Adrenal gland (tissue), 12 donors: ENCODE data around the gene SSBP3. TPM values are rescaled to one million over a fixed set of nuclear protein-coding genes. Genes with fewer than 3 reads are reported as not detected.

Experiments
- DNase-seq, 7 donors: peaks; one replicate each; pipeline ENCODE4 v3.0.0-alpha.2; 2019 to 2020
- H3K27ac ChIP-seq, 5 donors: fragments of 200-600 bp; sonication (generic) in 4 of 5; 1 replicate in 3 of 5; 2 replicates in 2 of 5; pipeline versions ENCODE4 v1.5.1 to v1.8.0; 2016 to 2020; ENCODE audit warnings: mild to moderate bottlenecking in 1 of 5
- H3K27me3 ChIP-seq: fragments of 200-600 bp; 2 replicates; pipeline ENCODE4 v1.8.0; 2021
- H3K36me3 ChIP-seq, 2 donors: fragments of 200-600 bp; replicated peaks in 1 of 2; 1 replicate in 1 of 2; 2 replicates in 1 of 2; pipeline versions ENCODE4 v1.5.1 to v1.8.0; 2018 to 2022
- H3K4me1 ChIP-seq, 2 donors: fragments of 200-600 bp; replicated peaks in 1 of 2; 1 replicate in 1 of 2; 2 replicates in 1 of 2; pipeline versions ENCODE4 v1.5.1 to v1.8.0; 2018 to 2021
- H3K4me3 ChIP-seq, 4 donors: fragments of 200-600 bp; sonication (generic) in 3 of 4; one replicate each; pipeline ENCODE4 v1.5.1; 2016 to 2018
- H3K9me3 ChIP-seq, 3 donors: fragments of 200-600 bp; sonication (generic) in 1 of 3; replicated peaks in 1 of 3; 1 replicate in 2 of 3; 2 replicates in 1 of 3; pipeline versions ENCODE4 v1.5.1 to v1.8.0; 2016 to 2021
- CTCF ChIP-seq, 6 experiments: fragments of 450-650 bp in 4 of 6; fragments of 200-600 bp in 2 of 6; sonication (generic) in 1 of 6; IDR thresholded peaks; 1 replicate in 5 of 6; 2 replicates in 1 of 6; pipeline versions ENCODE4 v1.5.1 to v1.8.0; 2016 to 2021; ENCODE audit warnings: antibody characterized with exemption in 6 of 6, mild to moderate bottlenecking in 2 of 6, moderate library complexity in 1 of 6
- POLR2A ChIP-seq, 2 donors: fragments of 450-650 bp; IDR thresholded peaks; one replicate each; pipeline ENCODE4 v1.6.1; 2017; ENCODE audit warnings: antibody characterized with exemption in 2 of 2, mild to moderate bottlenecking in 2 of 2, moderate library complexity in 1 of 2
- WGBS, 4 donors: extraction: QIAGEN DNeasy Blood & Tissue Kit in 2 of 4; methylation state at CpG; one replicate each; pipeline versions ENCODE4 v1.1.5 to v1.1.7; 2013 to 2017; 5-methylcytosine and 5-hydroxymethylcytosine counted together
- intact Hi-C, 2 donors: fragments of 100-400 bp; cut with DNase I; formaldehyde crosslinking; loops; one replicate each; pipeline versions ENCODE4 v1.14.1 to v1.15.0; 2022 to 2023
- polyA plus RNA-seq, 3 donors: library from polyadenylated mRNA; stranded (reverse); fragments of 200-250 nt in 2 of 3; fragments of 350-450 nt in 1 of 3; fragmentation: Illumina TruSeq in 1 of 3; extraction: RNeasy Lipid Tissue Mini Kit (QIAGEN cat#74804) in 1 of 3; gene quantifications; one replicate each; pipeline ENCODE4 v1.2.3, GENCODE V29; 2013 to 2014
- total RNA-seq, 9 donors: library from RNA; depleted of rRNA in 4 of 9; stranded (reverse); fragments of >200 nt in 4 of 9; fragments of 120-200 nt in 1 of 9; fragmentation: NEBNext Ultra II Directional in 1 of 9; extraction: Animal tissue kit (Norgen Biotek cat#: 25700) in 1 of 9; gene quantifications; one replicate each; pipeline versions ENCODE4 v1.1.0 to v1.2.4, GENCODE V29; 2013 to 2023
- donor health status: healthy with polysubstance abuse.
- donor health status: Bipolar disorder and iron deficiency.
- donor health status: DM: yes; HTN: yes; CAD: no.
- donor health status: DM: no; HTN: no; CAD: no.
- donor health status: DM: no; HTN: no; CAD: no.
- donor health status: DM: yes; HTN: yes; CAD: no.

SSBP3 gene
- total and polyA plus RNA-seq, 12 donors: 15.3 to 150 (median 66.0) TPM

GRCh38 chr1:54403808-54404261 is 2.4 kb downstream of the SSBP3 start:
- peaks cover 17 to 41% of the 10 kb centered on the region in 2 donors for H3K4me1 ChIP-seq
- peak overlapping the region in 1 of 4 donors; percentile 91 for H3K4me3 ChIP-seq
- H3K27me3 ChIP-seq: no peaks in the 10 kb centered on the region
- peaks cover 0 to 32% of the 10 kb centered on the region in 2 donors for H3K36me3 ChIP-seq
- H3K9me3 ChIP-seq: no peaks in the 10 kb centered on the region
- no peak for DNase-seq
- intact Hi-C loops: loop anchor here (10.0 kb wide), 1 partner anchor 129 kb away; no protein-coding TSS in a partner anchor
- TF ChIP-seq POLR2A (IDR thresholded peaks at IDR 0.05) (no peak), CTCF (IDR thresholded peaks at IDR 0.05) (no peak)
- peak overlapping the region in 2 of 5 donors; percentile 41 to 76 for H3K27ac ChIP-seq
- WGBS, 4 donors: 32 to 50% (median 38%) methylated on average over 8 to 10 of the region's 10 CpGs

GRCh38 chr1:54403405-54403804 is 2.8 kb downstream of the SSBP3 start:
- intact Hi-C loops: loop anchor here (10.0 kb wide), 1 partner anchor 129 kb away; no protein-coding TSS in a partner anchor
- no peaks in the 10 kb centered on the region for H3K9me3 ChIP-seq
- TF ChIP-seq POLR2A (IDR thresholded peaks at IDR 0.05) (no peak), CTCF (IDR thresholded peaks at IDR 0.05) (no peak)
- H3K36me3 ChIP-seq: peaks cover 0 to 36% of the 10 kb centered on the region in 2 donors
- peaks cover 14 to 37% of the 10 kb centered on the region in 2 donors for H3K4me1 ChIP-seq
- WGBS, 4 donors: 63% methylated on average over 9 of the region's 9 CpGs
- H3K27ac ChIP-seq: peak overlapping the region in 2 of 5 donors; percentile 41 to 76
- H3K4me3 ChIP-seq: peak overlapping the region in 1 of 4 donors; percentile 91
- no peak for DNase-seq
- H3K27me3 ChIP-seq: no peaks in the 10 kb centered on the region

GRCh38 chr1:54402896-54403295 is 3.3 kb downstream of the SSBP3 start:
- Histone ChIP-seq H3K4me1 (peaks cover 10 to 34% of the 10 kb centered on the region in 2 donors), H3K9me3 (no peaks in the 10 kb centered on the region), H3K27ac (peak overlapping the region in 2 of 5 donors; percentile 20 to 76), H3K4me3 (peak overlapping the region in 1 of 4 donors; percentile 14), H3K27me3 (no peaks in the 10 kb centered on the region), H3K36me3 (peaks cover 0 to 41% of the 10 kb centered on the region in 2 donors)
- intact Hi-C loops: loop anchor here (10.0 kb wide), 1 partner anchor 128 kb away; no protein-coding TSS in a partner anchor
- DNase-seq: no peak
- TF ChIP-seq CTCF (IDR thresholded peaks at IDR 0.05): no peak
- TF ChIP-seq POLR2A (IDR thresholded peaks at IDR 0.05): no peak
- WGBS, 4 donors: 56 to 90% (median 72%) methylated on average over 6 to 7 of the region's 7 CpGs

GRCh38 chr1:54401799-54402198 is 4.4 kb downstream of the SSBP3 start:
- H3K27me3 ChIP-seq: no peaks in the 10 kb centered on the region
- peak overlapping the region in 1 of 5 donors; percentile 76 for H3K27ac ChIP-seq
- no peaks in the 10 kb centered on the region for H3K9me3 ChIP-seq
- peaks cover 0 to 47% of the 10 kb centered on the region in 2 donors for H3K36me3 ChIP-seq
- intact Hi-C loops: loop anchor here (10.0 kb wide), 1 partner anchor 127 kb away; no protein-coding TSS in a partner anchor
- WGBS, 4 donors: 62 to 76% (median 67%) methylated on average over 6 of the region's 6 CpGs
- H3K4me3 ChIP-seq: no peak overlapping the region
- peaks cover 7 to 42% of the 10 kb centered on the region in 2 donors for H3K4me1 ChIP-seq
- no peak for DNase-seq
- TF ChIP-seq POLR2A (IDR thresholded peaks at IDR 0.05): no peak
- no peak for TF ChIP-seq CTCF (IDR thresholded peaks at IDR 0.05)
